ENCODE measurements around the gene ZCCHC24. TPM values are rescaled to one million over a fixed set of nuclear protein-coding genes. Genes with fewer than 3 reads are reported as not detected.
A peak's percentile ranks its signal among the peaks of the same experiment; 100 is the strongest.

The ZCCHC24 gene
- total RNA-seq, 2 experiments from 2014 or later, result 0.53 to 0.75 TPM

- Mint-ChIP-seq H3K4me1 (no peaks in the 10 kb centered on the region), H3K9me3 (ENCODE audit: low read depth) (no peaks in the 10 kb centered on the region), H3K27ac (no peak overlapping the region), H3K4me3 (no peak overlapping the region), H3K27me3 (peaks cover 2% of the 10 kb centered on the region), H3K36me3 (ENCODE audit: low read depth) (no peaks in the 10 kb centered on the region)
- DNase-seq (no peak), ATAC-seq (no peak)
- ChIA-PET CTCF (interaction anchor here (0.8 to 2.8 kb wide), 3 partner anchors 9 to 33 kb away, joined by 3 to 18 read pairs (median 4); no protein-coding TSS in a partner anchor), POLR2A (interaction anchor here (0.6 kb wide), 1 partner anchor 159 kb away, joined by 3 read pairs; no protein-coding TSS in a partner anchor)
- intact Hi-C loops (cut with DNase I, micrococcal nuclease), result no loop called here
Observed at GRCh38 chr10:79406683-79407422, 38.6 kb downstream of the ZCCHC24 start.

- DNase-seq, result no peak
- H3K36me3 Mint-ChIP-seq (ENCODE audit: low read depth), result no peaks in the 10 kb centered on the region
- H3K9me3 Mint-ChIP-seq (ENCODE audit: low read depth), result no peaks in the 10 kb centered on the region
- ATAC-seq, result no peak
- POLR2A ChIA-PET, result no interaction called here
- H3K27me3 Mint-ChIP-seq, result peaks cover 2% of the 10 kb centered on the region
- no peak overlapping the region for H3K4me3 Mint-ChIP-seq
- no peaks in the 10 kb centered on the region for H3K4me1 Mint-ChIP-seq
- intact Hi-C loops (cut with DNase I, micrococcal nuclease), result no loop called here
- H3K27ac Mint-ChIP-seq, result no peak overlapping the region
- CTCF ChIA-PET, result interaction anchor here (0.8 to 1.7 kb wide), 3 partner anchors 10 to 62 kb away, joined by 3 to 8 read pairs (median 4); no protein-coding TSS in a partner anchor
Observed at GRCh38 chr10:79405995-79406515, 39.4 kb downstream of the ZCCHC24 start.

GRCh38 chr10:79405221-79405994 lies 40.0 kb downstream of the ZCCHC24 start:
- CTCF ChIA-PET, result interaction anchor here (0.6 to 1.7 kb wide), 3 partner anchors 57 to 203 kb away, joined by 3 to 8 read pairs (median 4); no protein-coding TSS in a partner anchor
- Mint-ChIP-seq H3K4me1 (no peaks in the 10 kb centered on the region), H3K27ac (no peak overlapping the region), H3K4me3 (no peak overlapping the region), H3K36me3 (ENCODE audit: low read depth) (no peaks in the 10 kb centered on the region), H3K27me3 (peaks cover 2% of the 10 kb centered on the region), H3K9me3 (ENCODE audit: low read depth) (no peaks in the 10 kb centered on the region)
- no peak for DNase-seq
- POLR2A ChIA-PET, result no interaction called here
- intact Hi-C loops (cut with DNase I, micrococcal nuclease), result no loop called here
- no peak for ATAC-seq

- CTCF ChIA-PET, result interaction anchor here (0.6 to 1.7 kb wide), 3 partner anchors 57 to 204 kb away, joined by 3 to 8 read pairs (median 4); no protein-coding TSS in a partner anchor
- H3K4me1 Mint-ChIP-seq, result peaks cover 1% of the 10 kb centered on the region
Observed at GRCh38 chr10:79404690-79405131, 40.7 kb downstream of the ZCCHC24 start.

GRCh38 chr10:79404231-79404609 lies 41.2 kb downstream of the ZCCHC24 start:
- H3K4me3 Mint-ChIP-seq, result no peak overlapping the region
- CTCF ChIA-PET, result interaction anchor here (1.7 kb wide), 1 partner anchor 64 kb away, joined by 8 read pairs; no protein-coding TSS in a partner anchor

More at GRCh38 chr10:79404690-79405131, 40.7 kb downstream of the ZCCHC24 start:
- intact Hi-C loops (cut with DNase I, micrococcal nuclease), result no loop called here
- Mint-ChIP-seq H3K4me3 (no peak overlapping the region), H3K36me3 (ENCODE audit: low read depth) (no peaks in the 10 kb centered on the region), H3K27me3 (peaks cover 2% of the 10 kb centered on the region), H3K9me3 (ENCODE audit: low read depth) (no peaks in the 10 kb centered on the region), H3K27ac (no peak overlapping the region)
- ATAC-seq (no peak), DNase-seq (no peak)
- POLR2A ChIA-PET, result no interaction called here

GRCh38 chr10:79403441-79404230 lies 41.8 kb downstream of the ZCCHC24 start:
- intact Hi-C loops (cut with DNase I, micrococcal nuclease), result no loop called here
- Mint-ChIP-seq H3K27me3 (peaks cover 2% of the 10 kb centered on the region), H3K4me3 (no peak overlapping the region), H3K9me3 (ENCODE audit: low read depth) (no peaks in the 10 kb centered on the region), H3K4me1 (peaks cover 4% of the 10 kb centered on the region), H3K36me3 (ENCODE audit: low read depth) (no peaks in the 10 kb centered on the region), H3K27ac (no peak overlapping the region)
- ATAC-seq, result no peak
- DNase-seq, result no peak
- ChIA-PET CTCF (no interaction called here), POLR2A (no interaction called here)

More at GRCh38 chr10:79404231-79404609, 41.2 kb downstream of the ZCCHC24 start:
- POLR2A ChIA-PET, result no interaction called here
- H3K27me3 Mint-ChIP-seq, result peaks cover 2% of the 10 kb centered on the region
- H3K4me1 Mint-ChIP-seq, result peaks cover 4% of the 10 kb centered on the region
- ATAC-seq (no peak), DNase-seq (no peak)
- intact Hi-C loops (cut with DNase I, micrococcal nuclease), result no loop called here
- H3K9me3 Mint-ChIP-seq (ENCODE audit: low read depth), result no peaks in the 10 kb centered on the region
- no peaks in the 10 kb centered on the region for H3K36me3 Mint-ChIP-seq (ENCODE audit: low read depth)
- no peak overlapping the region for H3K27ac Mint-ChIP-seq

- Mint-ChIP-seq H3K36me3 (ENCODE audit: low read depth) (no peaks in the 10 kb centered on the region), H3K27ac (no peak overlapping the region), H3K27me3 (peaks cover 2% of the 10 kb centered on the region), H3K9me3 (ENCODE audit: low read depth) (no peaks in the 10 kb centered on the region), H3K4me1 (peaks cover 4% of the 10 kb centered on the region), H3K4me3 (no peak overlapping the region)
- CTCF ChIA-PET, result no interaction called here
- POLR2A ChIA-PET, result no interaction called here
- no peak for DNase-seq
- intact Hi-C loops (cut with DNase I, micrococcal nuclease), result no loop called here
- no peak for ATAC-seq
Observed at GRCh38 chr10:79402951-79403350, 42.5 kb downstream of the ZCCHC24 start.

GRCh38 chr10:79402625-79402946 lies 42.8 kb downstream of the ZCCHC24 start:
- ChIA-PET CTCF (no interaction called here), POLR2A (no interaction called here)
- H3K27me3 Mint-ChIP-seq, result peaks cover 2% of the 10 kb centered on the region
- H3K9me3 Mint-ChIP-seq (ENCODE audit: low read depth), result no peaks in the 10 kb centered on the region
- DNase-seq, result no peak
- peaks cover 4% of the 10 kb centered on the region for H3K4me1 Mint-ChIP-seq
- ATAC-seq, result no peak
- no peaks in the 10 kb centered on the region for H3K36me3 Mint-ChIP-seq (ENCODE audit: low read depth)
- H3K27ac Mint-ChIP-seq, result no peak overlapping the region
- intact Hi-C loops (cut with DNase I, micrococcal nuclease), result no loop called here
- H3K4me3 Mint-ChIP-seq, result no peak overlapping the region

GRCh38 chr10:79401015-79401921 lies 44.2 kb downstream of the ZCCHC24 start:
- H3K27me3 Mint-ChIP-seq, result peaks cover 2% of the 10 kb centered on the region
- H3K9me3 Mint-ChIP-seq (ENCODE audit: low read depth), result no peaks in the 10 kb centered on the region
- peaks cover 4% of the 10 kb centered on the region for H3K4me1 Mint-ChIP-seq
- no peak for ATAC-seq
- intact Hi-C loops (cut with DNase I, micrococcal nuclease), result no loop called here
- POLR2A ChIA-PET, result no interaction called here
- no peak overlapping the region for H3K4me3 Mint-ChIP-seq
- H3K27ac Mint-ChIP-seq, result no peak overlapping the region
- H3K36me3 Mint-ChIP-seq (ENCODE audit: low read depth), result no peaks in the 10 kb centered on the region
- CTCF ChIA-PET, result interaction anchor here (0.5 to 1.4 kb wide), 5 partner anchors 12 to 152 kb away, joined by 3 to 6 read pairs (median 4); no protein-coding TSS in a partner anchor
- no peak for DNase-seq

GRCh38 chr10:79400146-79401004 lies 45.0 kb downstream of the ZCCHC24 start:
- peaks cover 4% of the 10 kb centered on the region for H3K4me1 Mint-ChIP-seq
- H3K27me3 Mint-ChIP-seq, result peaks cover 2% of the 10 kb centered on the region
- ChIA-PET POLR2A (no interaction called here), CTCF (interaction anchor here (0.5 to 1.6 kb wide), 7 partner anchors 11 to 726 kb away, joined by 3 to 6 read pairs (median 4); no protein-coding TSS in a partner anchor)
- intact Hi-C loops (cut with DNase I, micrococcal nuclease), result loop anchor here in 1 of 2 experiments (1.0 kb wide), 2 partner anchors 67 to 87 kb away; no protein-coding TSS in a partner anchor
- ATAC-seq, result peak; percentile 78
- no peaks in the 10 kb centered on the region for H3K9me3 Mint-ChIP-seq (ENCODE audit: low read depth)
- no peak overlapping the region for H3K27ac Mint-ChIP-seq
- DNase-seq, result peak; percentile 82
- H3K4me3 Mint-ChIP-seq, result no peak overlapping the region
- no peaks in the 10 kb centered on the region for H3K36me3 Mint-ChIP-seq (ENCODE audit: low read depth)
